Measurements from ENCODE around the gene RASL12.

GRCh38 chr15:65026756-65027155 lies 41.0 kb downstream of the RASL12 start:
- TF ChIP-seq CTCF (IDR thresholded peaks at IDR 0.05; ENCODE audit: low read depth, low read length) (no peak), POLR2A (IDR thresholded peaks at IDR 0.05; ENCODE audit: extremely low read depth, insufficient read length) (no peak), MAX (IDR thresholded peaks at IDR 0.05; ENCODE audit: low read depth, low read length) (no peak)

Measured in NB4 (cell line).